ENCODE measurements around the gene PRELP.

- TF ChIP-seq CTCF (IDR thresholded peaks at IDR 0.05 in 8 of 11, conservative IDR thresholded peaks at IDR 0.05 in 3 of 11) = no peak
- TF ChIP-seq POLR2A (IDR thresholded peaks at IDR 0.05) = no peak
Measured at GRCh38 chr1:203477748-203478147, 2.1 kb downstream of the PRELP start.

All from spleen (tissue), 7 donors.